Activated T-helper 1 cell treated with anti-CD3 and anti-CD28 coated beads, Interleukin-12 subunit alpha, Interleukin-12 subunit beta, Interleukin-2, Interleukin-4 antibody, amounts not matched to agents 30 ng/mL and 10 ng/mL and 1 ng/mL, durations not matched to agents 14 hours and 24 hours and 36 hours (primary cell): Measurements from ENCODE around the gene ATRIP. TPM values are rescaled to one million over a fixed set of nuclear protein-coding genes. Genes with fewer than 3 reads are reported as not detected.
"Not testable (repeated sequence)": the region's sequence is repeated elsewhere in the genome, so short reads cannot be mapped to it uniquely, and the experiment has no call there.

Experiments used
- DNase-seq: peaks from one replicate; pipeline ENCODE4 v3.0.0; 2021; ENCODE audit warnings: low spot score
- H3K27ac Mint-ChIP-seq: one replicate; pipeline ENCODE4 v1.8.0; 2021; ENCODE audit warnings: mild to moderate bottlenecking, mixed read lengths
- H3K27me3 Mint-ChIP-seq: one replicate; pipeline ENCODE4 v1.8.0; 2022; ENCODE audit warnings: mild to moderate bottlenecking, moderate library complexity, mixed read lengths; ENCODE audit not compliant: insufficient read depth
- H3K36me3 Mint-ChIP-seq: one replicate; pipeline ENCODE4 v1.8.0; 2021; ENCODE audit warnings: low read depth, mixed read lengths
- H3K4me1 Mint-ChIP-seq: one replicate; pipeline ENCODE4 v1.8.0; 2021; ENCODE audit warnings: low read depth, mixed read lengths
- H3K4me3 Mint-ChIP-seq: one replicate; pipeline ENCODE4 v1.8.0; 2021; ENCODE audit warnings: mild to moderate bottlenecking, moderate library complexity, mixed read lengths
- H3K9me3 Mint-ChIP-seq: one replicate; pipeline ENCODE4 v1.8.0; 2021; ENCODE audit warnings: mixed read lengths
- intact Hi-C: fragments of 100-400 bp; cut with micrococcal nuclease; formaldehyde crosslinking; loops from one replicate; pipeline ENCODE4 v1.15.1; 2024
- total RNA-seq: library from RNA; stranded (reverse); gene quantifications from 2 replicates; pipeline ENCODE4 v1.2.3, GENCODE V29; 2022

ATRIP gene
- total RNA-seq, 1 donor from 2014 or later = 16.5 TPM

- H3K4me1 Mint-ChIP-seq = peaks cover 38% of the 10 kb centered on the region
These were observed 4.6 kb upstream of the ATRIP start for GRCh38 chr3:48441940-48442339.

GRCh38 chr3:48445277-48445882, 1.2 kb upstream of the ATRIP start:
- Mint-ChIP-seq H3K9me3 (no peaks in the 10 kb centered on the region), H3K27ac (peak overlapping the region; percentile 62), H3K36me3 (peaks cover 42% of the 10 kb centered on the region), H3K27me3 (no peaks in the 10 kb centered on the region), H3K4me3 (peak overlapping the region; percentile 90), H3K4me1 (peaks cover 42% of the 10 kb centered on the region)
- intact Hi-C loops = loop anchor here (10.0 kb wide), 2 partner anchors 579 to 661 kb away; partner anchors contain the start of genes IMPDH2, NDUFAF3 and SMARCC1
- no peak for DNase-seq

More at GRCh38 chr3:48441940-48442339, 4.6 kb upstream of the ATRIP start:
- Mint-ChIP-seq H3K27me3 (no peaks in the 10 kb centered on the region), H3K36me3 (peaks cover 37% of the 10 kb centered on the region), H3K4me3 (peak overlapping the region; percentile 98), H3K27ac (no peak overlapping the region), H3K9me3 (no peaks in the 10 kb centered on the region)
- intact Hi-C loops = loop anchor here (2.0 to 10.0 kb wide), 3 partner anchors 253 to 657 kb away; partner anchors contain the start of genes CDC25A, IMPDH2, NDUFAF3 and SMARCC1
- no peak for DNase-seq

- DNase-seq = no peak
- Mint-ChIP-seq H3K27ac (peak overlapping the region; percentile 62), H3K36me3 (peaks cover 39% of the 10 kb centered on the region), H3K9me3 (no peaks in the 10 kb centered on the region), H3K4me3 (peak overlapping the region; percentile 90), H3K4me1 (peaks cover 42% of the 10 kb centered on the region), H3K27me3 (no peaks in the 10 kb centered on the region)
- intact Hi-C loops = loop anchor here (1.0 to 10.0 kb wide), 7 partner anchors 10 to 661 kb away; partner anchors contain the start of genes IMPDH2, NDUFAF3, SLC26A6 and SMARCC1
These were observed 503 bp upstream of the ATRIP start for GRCh38 chr3:48446043-48446424.

- Mint-ChIP-seq H3K36me3 (peaks cover 34% of the 10 kb centered on the region), H3K27me3 (no peaks in the 10 kb centered on the region), H3K9me3 (no peaks in the 10 kb centered on the region), H3K4me3 (no peak overlapping the region), H3K4me1 (peaks cover 22% of the 10 kb centered on the region), H3K27ac (no peak overlapping the region)
- intact Hi-C loops = no loop called here
- no peak for DNase-seq
These were observed 4.7 kb downstream of the ATRIP start for GRCh38 chr3:48451270-48451669.

GRCh38 chr3:48456456-48456855, 9.9 kb downstream of the ATRIP start:
- H3K4me3 Mint-ChIP-seq = no peak overlapping the region
- H3K4me1 Mint-ChIP-seq = no peaks in the 10 kb centered on the region
- H3K36me3 Mint-ChIP-seq = peaks cover 37% of the 10 kb centered on the region
- no peak for DNase-seq
- H3K27ac Mint-ChIP-seq = no peak overlapping the region
- H3K9me3 Mint-ChIP-seq = no peaks in the 10 kb centered on the region
- intact Hi-C loops = no loop called here
- H3K27me3 Mint-ChIP-seq = no peaks in the 10 kb centered on the region

- DNase-seq = no peak
- H3K27ac Mint-ChIP-seq = no peak overlapping the region
- intact Hi-C loops = no loop called here
- peaks cover 21% of the 10 kb centered on the region for H3K36me3 Mint-ChIP-seq
- H3K27me3 Mint-ChIP-seq = no peaks in the 10 kb centered on the region
- H3K4me1 Mint-ChIP-seq = no peaks in the 10 kb centered on the region
- no peak overlapping the region for H3K4me3 Mint-ChIP-seq
- no peaks in the 10 kb centered on the region for H3K9me3 Mint-ChIP-seq
These were observed 12.8 kb downstream of the ATRIP start for GRCh38 chr3:48459331-48459730.

- peaks cover under 1% of the 10 kb centered on the region for H3K4me1 Mint-ChIP-seq
- no peak for DNase-seq
- H3K27me3 Mint-ChIP-seq = no peaks in the 10 kb centered on the region
- no peaks in the 10 kb centered on the region for H3K9me3 Mint-ChIP-seq
- H3K4me3 Mint-ChIP-seq = no peak overlapping the region
- intact Hi-C loops = no loop called here
- no peak overlapping the region for H3K27ac Mint-ChIP-seq
- peaks cover 19% of the 10 kb centered on the region for H3K36me3 Mint-ChIP-seq
These were observed 13.4 kb downstream of the ATRIP start for GRCh38 chr3:48459773-48460516.

GRCh38 chr3:48460517-48460902, 14.0 kb downstream of the ATRIP start:
- peaks cover 6% of the 10 kb centered on the region for H3K4me1 Mint-ChIP-seq
- intact Hi-C loops = no loop called here
- no peak overlapping the region for H3K27ac Mint-ChIP-seq
- no peaks in the 10 kb centered on the region for H3K27me3 Mint-ChIP-seq
- H3K36me3 Mint-ChIP-seq = peaks cover 18% of the 10 kb centered on the region
- H3K4me3 Mint-ChIP-seq = no peak overlapping the region
- no peaks in the 10 kb centered on the region for H3K9me3 Mint-ChIP-seq
- DNase-seq = no peak

GRCh38 chr3:48461767-48462166, 15.2 kb downstream of the ATRIP start:
- not testable (repeated sequence) for H3K27me3 Mint-ChIP-seq
- H3K36me3 Mint-ChIP-seq = peaks cover 22% of the 10 kb centered on the region

GRCh38 chr3:48463703-48464102, 17.2 kb downstream of the ATRIP start:
- no peak for DNase-seq
- Mint-ChIP-seq H3K27ac (no peak overlapping the region), H3K9me3 (no peaks in the 10 kb centered on the region), H3K27me3 (no peaks in the 10 kb centered on the region), H3K4me3 (no peak overlapping the region), H3K36me3 (peaks cover 33% of the 10 kb centered on the region), H3K4me1 (peaks cover 25% of the 10 kb centered on the region)
- intact Hi-C loops = no loop called here

More at GRCh38 chr3:48461767-48462166, 15.2 kb downstream of the ATRIP start:
- intact Hi-C loops, H3K27ac Mint-ChIP-seq, H3K9me3 Mint-ChIP-seq, DNase-seq, H3K4me3 Mint-ChIP-seq: not testable (repeated sequence)
- peaks cover 12% of the 10 kb centered on the region for H3K4me1 Mint-ChIP-seq

GRCh38 chr3:48464713-48465221, 18.2 kb downstream of the ATRIP start:
- no peak overlapping the region for H3K27ac Mint-ChIP-seq
- H3K4me3 Mint-ChIP-seq = peak overlapping the region; percentile 93
- H3K4me1 Mint-ChIP-seq = peaks cover 36% of the 10 kb centered on the region
- H3K9me3 Mint-ChIP-seq = no peaks in the 10 kb centered on the region
- H3K27me3 Mint-ChIP-seq = no peaks in the 10 kb centered on the region
- no peak for DNase-seq
- intact Hi-C loops = loop anchor here (1.0 to 5.0 kb wide), 2 partner anchors 9 to 1478 kb away; partner anchors contain the start of gene RBM6
- H3K36me3 Mint-ChIP-seq = peaks cover 40% of the 10 kb centered on the region

- H3K27me3 Mint-ChIP-seq = no peaks in the 10 kb centered on the region
- peak overlapping the region; percentile 98 for H3K27ac Mint-ChIP-seq
- no peak for DNase-seq
- no peaks in the 10 kb centered on the region for H3K9me3 Mint-ChIP-seq
- peak overlapping the region; percentile 93 for H3K4me3 Mint-ChIP-seq
- intact Hi-C loops = loop anchor here (1.0 to 5.0 kb wide), 2 partner anchors 8 to 1477 kb away; partner anchors contain the start of gene RBM6
- peaks cover 40% of the 10 kb centered on the region for H3K4me1 Mint-ChIP-seq
- H3K36me3 Mint-ChIP-seq = peaks cover 43% of the 10 kb centered on the region
These were observed 18.6 kb downstream of the ATRIP start for GRCh38 chr3:48465237-48465530.
